ENCODE results near the gene LRP1B.
A peak's percentile ranks its signal among the peaks of the same experiment; 100 is the strongest.

The LRP1B gene

GRCh38 chr2:141113301-141113700 lies 1017.5 kb downstream of the LRP1B start:
- TF ChIP-seq CTCF (conservative IDR thresholded peaks at IDR 0.05) = no peak
- H3K27ac ChIP-seq = no peak overlapping the region

- no peak overlapping the region for H3K27ac ChIP-seq
- TF ChIP-seq CTCF (conservative IDR thresholded peaks at IDR 0.05) = peak; percentile 37; the same call in 1 of the 2 replicates
Measured at GRCh38 chr2:141109633-141110032, 1021.2 kb downstream of the LRP1B start.

- no peak for TF ChIP-seq CTCF (conservative IDR thresholded peaks at IDR 0.05)
Measured at GRCh38 chr2:141105763-141106162, 1025.1 kb downstream of the LRP1B start.

GRCh38 chr2:141103216-141103615 lies 1027.6 kb downstream of the LRP1B start:
- no peak overlapping the region for H3K27ac ChIP-seq
- TF ChIP-seq CTCF (conservative IDR thresholded peaks at IDR 0.05) = no peak

More at GRCh38 chr2:141105763-141106162, 1025.1 kb downstream of the LRP1B start:
- H3K27ac ChIP-seq = no peak overlapping the region

GRCh38 chr2:141079231-141079630 lies 1051.6 kb downstream of the LRP1B start:
- H3K27ac ChIP-seq = no peak overlapping the region
- TF ChIP-seq CTCF (conservative IDR thresholded peaks at IDR 0.05) = no peak

GRCh38 chr2:141075753-141076152 lies 1055.1 kb downstream of the LRP1B start:
- H3K27ac ChIP-seq = peak overlapping the region; percentile 22; the same call in 1 of the 2 replicates
- TF ChIP-seq CTCF (conservative IDR thresholded peaks at IDR 0.05) = no peak

- TF ChIP-seq CTCF (conservative IDR thresholded peaks at IDR 0.05) = no peak
- no peak overlapping the region for H3K27ac ChIP-seq
Measured at GRCh38 chr2:141068053-141068682, 1062.6 kb downstream of the LRP1B start.
